ENCODE measurements around the gene PCDHA10.

GRCh38 chr5:140823475-140823874 lies 32.2 kb upstream of the PCDHA10 start:
- TF ChIP-seq SMC3 (IDR thresholded peaks at IDR 0.05; ENCODE audit: low read depth, low read length) (no peak), EZH2phosphoT487 (IDR thresholded peaks at IDR 0.05; ENCODE audit: borderline replicate concordance, low read depth) (no peak), CTCF (IDR thresholded peaks at IDR 0.05) (no peak), RFX5 (IDR thresholded peaks at IDR 0.05; ENCODE audit: low read length) (no peak), FOXJ3 (CRISPR knock-in tag; IDR thresholded peaks at IDR 0.05) (no peak), NFIC (IDR thresholded peaks at IDR 0.05; ENCODE audit: borderline replicate concordance) (no peak), CHD2 (IDR thresholded peaks at IDR 0.05; ENCODE audit: low read length, partially characterized antibody) (no peak), USF2 (IDR thresholded peaks at IDR 0.05; ENCODE audit: borderline replicate concordance, low read depth, low read length) (no peak), SIN3A (IDR thresholded peaks at IDR 0.05; ENCODE audit: borderline replicate concordance, low read depth, low read length) (no peak), EP300 (IDR thresholded peaks at IDR 0.05; ENCODE audit: borderline replicate concordance in 1 of 2, low read depth in 1 of 2, low read length in 1 of 2) (no peak)

Data from SK-N-SH (cell line).